Dedifferentiated amniotic fluid mesenchymal stem cell (primary cell): ENCODE data around the gene ZMYM4.

ENCODE experiments used
- DNase-seq: peaks from one replicate; pipeline ENCODE4 v3.0.0-alpha.2; 2016; ENCODE audit errors: extremely low spot score

Gene ZMYM4

GRCh38 chr1:35278886-35279554, 10.5 kb downstream of the ZMYM4 start:
- DNase-seq = no peak

DNA sequence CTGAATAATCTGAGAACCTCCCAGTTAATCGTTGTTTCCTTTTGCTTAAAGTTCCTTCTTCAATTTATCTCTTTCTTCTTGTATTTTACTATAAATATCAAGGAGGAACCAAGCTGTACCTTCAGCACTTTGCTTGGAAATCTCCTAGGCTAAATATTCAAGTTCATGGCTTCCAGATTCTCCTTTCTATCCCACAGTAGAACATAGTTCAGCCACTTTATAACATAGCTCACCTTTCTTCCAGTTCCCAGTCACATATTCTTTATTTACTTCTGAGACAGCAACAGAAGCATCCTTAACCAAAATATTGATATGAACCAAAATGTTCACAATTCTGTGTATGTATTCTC, 11.0 kb downstream of the ZMYM4 start:
- no peak for DNase-seq

- DNase-seq = no peak
These were observed 11.5 kb downstream of the ZMYM4 start for GRCh38 chr1:35280006-35280405.

DNA sequence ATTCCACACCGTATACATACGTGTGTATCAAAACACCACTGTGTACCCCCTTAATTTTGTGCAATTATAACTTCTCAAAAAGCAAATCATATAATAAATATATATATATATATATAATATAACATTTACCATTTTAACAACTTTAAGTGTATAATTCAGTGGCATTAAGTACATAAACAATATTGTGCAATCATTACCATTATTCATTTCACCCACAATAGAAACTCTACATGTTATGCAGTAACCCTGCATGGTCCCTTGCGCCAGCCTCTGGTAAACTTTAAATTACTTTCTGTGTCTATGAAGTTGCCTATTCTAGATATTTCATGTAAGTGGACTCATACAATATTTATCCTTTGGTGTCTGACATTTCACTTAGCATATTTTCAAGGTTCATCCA, 13.1 kb downstream of the ZMYM4 start:
- no peak for DNase-seq

DNA sequence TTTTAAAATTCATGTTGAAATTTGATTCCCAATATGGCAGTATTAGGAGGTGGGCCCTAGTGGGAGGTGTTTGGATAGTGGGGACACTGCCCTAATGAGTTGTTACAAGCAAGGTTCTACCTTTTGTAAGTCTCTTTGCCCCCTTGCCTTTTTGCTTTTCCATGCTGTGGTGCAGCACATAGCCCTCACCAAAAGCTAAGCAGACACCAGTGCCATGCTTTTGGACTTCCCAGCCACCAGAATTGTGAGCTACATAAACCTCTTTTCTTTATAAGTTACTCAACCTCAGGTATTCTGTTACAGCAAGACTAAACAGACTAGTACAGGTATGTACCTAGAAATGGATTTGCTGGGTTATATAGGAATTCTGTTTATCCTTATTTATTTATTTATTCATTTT, 13.7 kb downstream of the ZMYM4 start:
- DNase-seq = no peak

DNA sequence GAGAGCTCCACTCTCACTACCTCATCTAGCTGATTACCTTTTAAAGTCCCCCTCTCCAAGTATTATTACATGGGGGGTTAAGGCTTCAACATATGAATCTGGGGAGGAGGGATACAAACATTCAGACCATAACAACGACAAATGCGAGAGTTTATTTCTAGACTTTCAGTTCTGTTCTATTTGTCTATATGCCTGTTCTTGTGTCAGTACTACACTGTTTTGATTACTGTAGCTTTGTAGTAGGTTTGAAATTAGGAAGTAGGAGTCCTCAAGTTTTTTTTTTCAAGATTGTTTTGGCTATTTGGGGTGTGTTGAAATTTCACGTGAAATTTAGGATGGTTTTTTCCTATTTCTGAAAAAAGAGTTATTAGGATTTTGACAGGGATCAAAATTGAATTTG, 16.3 kb downstream of the ZMYM4 start:
- no peak for DNase-seq

DNA sequence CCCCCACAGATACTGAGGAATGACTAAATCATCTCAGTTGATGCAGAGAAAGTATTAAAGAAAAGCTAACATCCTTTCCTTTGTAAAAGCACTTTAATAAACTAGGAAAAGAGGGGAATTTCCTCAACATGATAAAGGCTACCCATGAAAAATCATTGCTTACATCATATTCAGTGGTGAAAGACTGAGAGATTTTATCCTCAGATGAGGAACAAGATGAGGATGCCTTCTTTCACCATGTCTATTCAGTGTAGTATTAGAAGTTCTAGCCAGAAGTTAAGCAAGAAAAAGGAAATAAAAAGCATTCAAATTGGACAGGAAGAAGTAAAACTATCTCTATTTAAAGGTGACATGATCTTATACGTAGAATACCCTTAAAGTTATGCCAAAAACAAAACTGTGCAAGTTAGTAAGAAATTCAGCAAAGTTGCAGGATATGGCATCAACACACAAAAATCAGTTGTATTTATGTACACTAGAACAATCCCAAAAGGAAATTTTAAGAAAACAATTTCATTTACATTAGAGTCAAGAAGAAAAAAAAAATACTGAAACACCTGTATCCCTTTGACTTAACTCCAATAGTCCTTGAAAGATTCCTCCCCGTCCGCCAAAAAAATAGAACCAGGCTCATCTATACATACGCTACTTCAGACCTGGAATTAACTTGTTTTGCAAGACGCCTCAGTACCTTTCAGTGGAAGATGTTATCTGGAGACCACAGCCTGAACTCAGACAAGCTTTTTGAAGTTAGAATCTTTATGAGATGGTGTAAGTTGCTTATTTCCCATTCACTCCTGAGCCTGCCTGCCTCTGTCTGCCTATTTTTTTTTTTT, 17.5 kb downstream of the ZMYM4 start:
- DNase-seq = no peak

DNA sequence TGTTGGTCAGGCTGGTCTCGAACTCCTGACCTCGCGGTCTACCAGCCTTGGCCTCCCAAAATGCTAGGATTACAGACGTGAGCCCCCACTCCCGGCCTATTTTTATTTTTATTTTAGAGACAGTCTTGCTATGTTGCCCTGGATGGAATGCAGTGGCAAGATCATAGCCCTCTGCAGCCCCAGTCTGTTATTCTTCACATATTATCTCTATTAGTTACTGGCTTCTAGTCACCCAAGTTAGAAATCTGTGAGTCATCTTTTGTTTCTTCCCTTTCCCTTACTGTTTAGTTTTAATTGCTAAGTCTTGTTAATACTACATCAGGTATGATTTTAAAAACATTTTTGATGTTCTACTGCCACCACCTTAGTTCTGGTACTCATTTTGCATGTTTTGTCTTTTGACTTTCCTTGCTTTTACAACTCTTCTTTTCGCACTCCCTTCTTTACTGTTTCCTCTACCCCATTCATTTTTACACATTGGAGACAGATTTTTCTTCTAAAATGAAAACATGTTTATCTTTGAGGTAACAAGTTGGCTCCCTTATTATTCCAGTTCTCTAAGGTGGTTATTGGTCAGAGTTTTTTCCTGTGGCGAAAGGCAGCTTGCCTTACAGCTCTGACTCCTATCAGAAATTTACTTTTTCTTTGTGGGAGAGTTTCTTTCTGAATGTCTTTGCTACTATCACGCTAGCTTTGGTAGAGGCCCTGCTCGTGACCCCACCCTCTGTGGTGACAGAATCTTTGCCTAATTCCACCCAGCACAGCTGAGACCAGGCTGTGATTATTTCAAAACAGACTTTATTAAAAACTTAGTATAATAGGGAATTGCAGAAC, 19.5 kb downstream of the ZMYM4 start:
- peak; percentile 37 for DNase-seq

- DNase-seq = no peak
These were observed 20.3 kb downstream of the ZMYM4 start for GRCh38 chr1:35288761-35289160.

- no peak for DNase-seq
These were observed 21.9 kb downstream of the ZMYM4 start for GRCh38 chr1:35290452-35290851.

DNA sequence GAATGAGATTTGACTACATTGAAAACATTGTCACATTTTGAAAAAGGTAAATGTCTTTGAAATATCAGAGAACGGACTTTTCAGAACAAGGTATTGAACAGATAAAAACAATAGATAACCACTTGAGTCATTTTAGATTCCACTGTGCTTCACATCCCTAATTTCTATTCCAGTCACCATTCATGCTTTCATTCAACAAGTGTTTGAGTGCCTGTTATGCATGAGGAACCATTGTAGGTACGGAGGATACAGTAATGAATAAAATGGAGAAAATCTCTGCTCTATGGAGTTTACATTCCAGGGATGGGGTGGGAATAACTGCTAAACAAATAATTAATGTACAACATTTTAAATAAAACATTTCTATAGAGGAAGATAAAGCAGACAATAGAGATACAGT, 26.3 kb downstream of the ZMYM4 start:
- DNase-seq = no peak

- DNase-seq = no peak
These were observed 29.4 kb downstream of the ZMYM4 start for GRCh38 chr1:35297886-35298285.

- peak; percentile 42 for DNase-seq
These were observed 30.0 kb downstream of the ZMYM4 start for GRCh38 chr1:35298464-35298863.

- no peak for DNase-seq
These were observed 31.9 kb downstream of the ZMYM4 start for GRCh38 chr1:35300376-35300775.

DNA sequence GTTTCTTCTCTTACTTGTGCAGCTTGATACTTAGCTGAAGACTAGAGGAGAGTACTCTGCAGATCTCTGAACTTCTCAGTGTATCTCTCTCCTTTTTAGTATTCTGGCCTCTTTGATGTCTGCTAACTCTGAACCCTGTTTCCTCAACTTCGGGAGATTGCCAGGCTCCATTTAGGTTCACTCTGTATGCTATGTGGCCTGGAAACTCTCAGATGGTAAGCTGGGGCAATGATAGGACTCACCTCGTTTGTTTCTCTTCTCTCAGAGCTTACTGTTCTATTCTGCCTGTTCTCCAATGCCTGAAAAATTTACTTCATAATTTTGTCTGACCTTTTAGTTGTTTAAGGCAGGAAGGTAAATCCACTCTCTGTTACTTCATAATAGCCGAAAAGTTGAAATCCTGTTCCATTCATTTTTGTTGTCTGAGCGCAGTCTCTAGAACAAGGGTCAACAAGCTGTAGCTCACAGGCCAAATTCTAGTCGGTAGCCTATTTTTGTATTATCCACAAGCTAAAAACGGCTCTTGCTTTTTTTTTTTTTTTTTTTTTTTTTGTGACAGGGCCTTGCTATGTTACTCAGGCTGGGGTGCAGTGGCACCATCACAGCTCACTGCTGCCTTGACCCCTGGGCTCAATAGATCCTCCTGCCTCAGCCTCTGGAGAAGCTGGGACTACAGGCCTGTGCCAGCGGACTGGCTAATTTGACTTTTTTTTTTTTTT, 33.3 kb downstream of the ZMYM4 start:
- no peak for DNase-seq

DNA sequence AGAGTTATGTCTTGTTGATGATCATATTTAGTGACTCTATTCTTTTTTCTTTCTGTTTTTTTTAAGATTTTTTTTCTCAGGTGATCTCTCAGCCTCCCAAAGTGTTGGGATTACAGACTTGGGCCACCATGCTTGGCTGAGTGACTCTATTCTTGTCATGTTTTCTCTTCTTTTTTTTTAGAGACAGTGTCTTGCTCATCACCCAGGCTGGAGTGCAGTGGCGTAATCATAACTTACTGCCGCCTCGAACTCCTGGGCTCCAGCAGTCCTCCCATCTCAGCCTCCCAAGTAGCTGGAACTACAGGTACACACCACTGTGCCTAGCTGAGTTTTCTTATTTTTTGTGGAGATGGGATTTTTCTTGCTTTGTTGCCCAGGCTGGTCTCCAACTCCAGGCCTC, 36.9 kb downstream of the ZMYM4 start:
- no peak for DNase-seq

GRCh38 chr1:35315649-35316048, 47.1 kb downstream of the ZMYM4 start:
- DNase-seq = no peak

GRCh38 chr1:35316264-35316663, 47.8 kb downstream of the ZMYM4 start:
- no peak for DNase-seq

DNA sequence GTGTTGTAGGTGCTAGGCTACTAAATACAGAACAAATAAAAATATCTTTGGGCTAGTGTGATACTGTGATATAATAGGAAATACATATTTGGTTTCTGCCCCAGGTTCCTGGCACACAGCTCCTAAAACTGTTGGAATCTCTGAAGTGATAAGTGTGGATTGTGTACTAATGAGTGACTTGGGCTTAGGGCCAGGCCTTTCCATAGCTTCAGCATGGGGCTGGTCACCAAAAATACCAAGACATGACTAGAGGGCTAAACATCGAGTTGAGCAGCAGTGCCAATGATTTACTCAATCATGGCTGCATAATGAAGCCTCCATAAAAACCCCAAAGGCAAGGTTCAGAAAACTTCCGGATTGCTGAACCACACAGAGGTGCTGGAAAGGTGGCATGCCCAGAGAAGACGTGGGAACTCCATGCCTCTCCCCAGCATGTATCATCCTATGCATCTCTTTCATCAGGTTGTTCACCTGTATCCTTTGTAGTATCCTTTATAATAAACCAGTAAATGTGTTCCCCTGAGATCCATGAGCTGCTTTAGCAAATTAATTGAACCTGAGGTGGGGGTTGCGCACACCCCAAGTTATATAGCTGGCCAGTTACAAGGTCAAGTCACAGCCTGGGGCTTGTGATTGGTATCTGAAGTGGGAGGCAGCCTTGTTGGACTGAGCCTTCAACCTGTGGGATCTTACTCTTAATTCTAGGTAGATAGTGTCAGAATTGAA, 51.6 kb downstream of the ZMYM4 start:
- no peak for DNase-seq

GRCh38 chr1:35320937-35321336, 52.4 kb downstream of the ZMYM4 start:
- DNase-seq = no peak

GRCh38 chr1:35324486-35324885, 56.0 kb downstream of the ZMYM4 start:
- DNase-seq = no peak
